ENCODE results near the gene ADAM12. TPM values are rescaled to one million over a fixed set of nuclear protein-coding genes. Genes with fewer than 3 reads are reported as not detected.

ADAM12 gene
- total RNA-seq, 1 experiment from 2014 or later: 0.24 TPM

GRCh38 chr10:126290232-126290631 is 98.0 kb downstream of the ADAM12 start:
- H3K4me3 Mint-ChIP-seq: no peak overlapping the region
- no peaks in the 10 kb centered on the region for H3K27me3 ChIP-seq (ENCODE audit: insufficient read depth, low read length)
- H3K4me1 Mint-ChIP-seq: 0 out of 4 replicates have a peak, but pooled peaks cover 2% of the 10 kb centered on the region in 2 experiments
- no CpG with 5 or more reads among the region's 6 CpGs for WGBS (ENCODE audit: extremely low coverage, insufficient read length, low lambda C conversion rate)
- H2BK12ac ChIP-seq (ENCODE audit: insufficient read length, low read depth, low read length): no peak overlapping the region
- H3K27ac Mint-ChIP-seq: no peak overlapping the region
- no peak overlapping the region for H2BK20ac ChIP-seq (ENCODE audit: low read depth, low read length, poor library complexity, severe bottlenecking)
- H3K4ac ChIP-seq (ENCODE audit: low read depth, low read length): no peak overlapping the region
- no peaks in the 10 kb centered on the region; a peak in 1 of 5 replicates for H3K9me3 Mint-ChIP-seq
- H3K9me3 ChIP-seq (ENCODE audit: control insufficient read depth, low read depth, low read length): no peaks in the 10 kb centered on the region
- no peaks in the 10 kb centered on the region for H3K79me2 ChIP-seq (ENCODE audit: insufficient read depth, low read length)
- no peak overlapping the region for H3K14ac ChIP-seq (ENCODE audit: insufficient read depth, low read length)
- no peaks in the 10 kb centered on the region for H3K79me1 ChIP-seq (ENCODE audit: insufficient read depth, low read depth, low read length, poor library complexity, severe bottlenecking)
- H4K8ac ChIP-seq (replicated peaks; ENCODE audit: insufficient read length, low read depth, low read length): no peak overlapping the region
- no peaks in the 10 kb centered on the region for H4K20me1 ChIP-seq (ENCODE audit: control insufficient read depth, insufficient read depth, insufficient read length)
- no peak for DNase-seq
- no peak overlapping the region for H2BK120ac ChIP-seq (ENCODE audit: low read depth, low read length, poor library complexity, severe bottlenecking)
- H3K27me3 Mint-ChIP-seq (ENCODE audit: low read depth): no peaks in the 10 kb centered on the region
- no peak overlapping the region for H3K23ac ChIP-seq (ENCODE audit: insufficient read length, low read depth, low read length)
- no peak for TF ChIP-seq CTCF (conservative IDR thresholded peaks at IDR 0.05)
- H3K23me2 ChIP-seq (ENCODE audit: insufficient read length, low read depth, low read length, poor library complexity, severe bottlenecking): no peaks in the 10 kb centered on the region
- H4K5ac ChIP-seq (ENCODE audit: insufficient read length, low read depth, low read length): no peak overlapping the region
- H3K27ac ChIP-seq (ENCODE audit: insufficient read length, low read depth, low read length): no peak overlapping the region
- H3T11ph ChIP-seq (ENCODE audit: low read length): no peak overlapping the region
- no peak overlapping the region for H2AK5ac ChIP-seq (ENCODE audit: insufficient read length, low read length)
- no peak overlapping the region for H3K9ac ChIP-seq (ENCODE audit: extremely low read depth, insufficient read length, low read length)
- no peak overlapping the region for H3K56ac ChIP-seq (ENCODE audit: insufficient read length, low read depth, low read length)
- H2AFZ ChIP-seq (ENCODE audit: low read length): no peak overlapping the region
- H3K4me2 ChIP-seq (ENCODE audit: insufficient read depth, insufficient read length, low read length): no peak overlapping the region
- H4K91ac ChIP-seq (ENCODE audit: insufficient read length, low read depth, low read length): no peak overlapping the region
- no peaks in the 10 kb centered on the region for H3K4me1 ChIP-seq (ENCODE audit: insufficient read depth, low read length)
- no peaks in the 10 kb centered on the region for H3K36me3 Mint-ChIP-seq (ENCODE audit: insufficient read depth in 1 of 3, low read depth in 3 of 3)
- no peak overlapping the region for H3K18ac ChIP-seq (ENCODE audit: insufficient read length, low read depth, low read length)
- H2BK15ac ChIP-seq (ENCODE audit: low read depth, low read length): no peak overlapping the region
- H2BK5ac ChIP-seq (ENCODE audit: insufficient read length, low read length): no peak overlapping the region

All from H9 (cell line).